Measurements from ENCODE around the gene TGFB2.

DNA sequence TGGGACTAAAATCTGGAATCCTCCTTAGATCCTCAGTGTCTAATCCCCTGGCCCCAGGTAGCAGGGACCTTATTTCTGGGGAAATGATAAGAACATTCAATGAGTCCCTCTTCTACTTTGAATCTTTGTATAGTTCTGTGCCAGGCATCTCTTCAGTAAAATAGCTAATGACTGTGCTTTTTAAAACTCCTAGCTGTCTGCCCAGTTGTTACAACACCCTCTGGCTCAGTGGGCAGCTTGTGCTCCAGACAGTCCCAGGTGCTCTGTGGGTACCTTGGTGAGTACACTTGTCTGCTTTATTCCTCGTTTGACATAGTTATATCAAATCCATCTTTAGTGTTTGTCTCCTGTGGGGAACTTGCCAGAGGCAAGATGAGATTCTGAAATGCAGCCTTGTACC, 18.0 kb downstream of the TGFB2 start:
- TF ChIP-seq, protein P1, sequence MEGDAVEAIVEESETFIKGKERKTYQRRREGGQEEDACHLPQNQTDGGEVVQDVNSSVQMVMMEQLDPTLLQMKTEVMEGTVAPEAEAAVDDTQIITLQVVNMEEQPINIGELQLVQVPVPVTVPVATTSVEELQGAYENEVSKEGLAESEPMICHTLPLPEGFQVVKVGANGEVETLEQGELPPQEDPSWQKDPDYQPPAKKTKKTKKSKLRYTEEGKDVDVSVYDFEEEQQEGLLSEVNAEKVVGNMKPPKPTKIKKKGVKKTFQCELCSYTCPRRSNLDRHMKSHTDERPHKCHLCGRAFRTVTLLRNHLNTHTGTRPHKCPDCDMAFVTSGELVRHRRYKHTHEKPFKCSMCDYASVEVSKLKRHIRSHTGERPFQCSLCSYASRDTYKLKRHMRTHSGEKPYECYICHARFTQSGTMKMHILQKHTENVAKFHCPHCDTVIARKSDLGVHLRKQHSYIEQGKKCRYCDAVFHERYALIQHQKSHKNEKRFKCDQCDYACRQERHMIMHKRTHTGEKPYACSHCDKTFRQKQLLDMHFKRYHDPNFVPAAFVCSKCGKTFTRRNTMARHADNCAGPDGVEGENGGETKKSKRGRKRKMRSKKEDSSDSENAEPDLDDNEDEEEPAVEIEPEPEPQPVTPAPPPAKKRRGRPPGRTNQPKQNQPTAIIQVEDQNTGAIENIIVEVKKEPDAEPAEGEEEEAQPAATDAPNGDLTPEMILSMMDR (IDR thresholded peaks at IDR 0.05; ENCODE audit: low read depth, low read length): no peak
- no peak for TF ChIP-seq EZH2phosphoT487 (IDR thresholded peaks at IDR 0.05; ENCODE audit: low read depth)
